Measurements from ENCODE around the gene ZBTB47.

DNA sequence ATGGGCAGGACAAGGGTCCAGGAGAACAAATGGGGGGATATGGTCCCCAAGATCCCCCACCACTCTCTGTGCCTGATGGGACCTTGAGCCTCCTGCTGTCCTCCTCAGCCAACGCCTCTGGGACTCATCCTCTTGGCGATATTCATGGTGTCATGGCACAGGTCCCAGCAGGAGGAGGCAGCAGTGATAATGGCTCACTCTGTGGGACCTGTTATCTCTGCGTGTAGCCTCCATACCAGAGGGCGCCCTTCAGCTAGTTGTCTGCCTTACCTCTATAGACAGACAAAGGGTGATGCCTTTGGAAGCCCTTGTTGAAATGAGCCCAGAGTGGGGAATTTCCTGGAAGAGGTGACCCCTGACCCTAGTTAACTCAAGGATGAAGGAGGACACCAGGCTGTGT, 7.4 kb downstream of the ZBTB47 start:
- TF ChIP-seq, protein P1, sequence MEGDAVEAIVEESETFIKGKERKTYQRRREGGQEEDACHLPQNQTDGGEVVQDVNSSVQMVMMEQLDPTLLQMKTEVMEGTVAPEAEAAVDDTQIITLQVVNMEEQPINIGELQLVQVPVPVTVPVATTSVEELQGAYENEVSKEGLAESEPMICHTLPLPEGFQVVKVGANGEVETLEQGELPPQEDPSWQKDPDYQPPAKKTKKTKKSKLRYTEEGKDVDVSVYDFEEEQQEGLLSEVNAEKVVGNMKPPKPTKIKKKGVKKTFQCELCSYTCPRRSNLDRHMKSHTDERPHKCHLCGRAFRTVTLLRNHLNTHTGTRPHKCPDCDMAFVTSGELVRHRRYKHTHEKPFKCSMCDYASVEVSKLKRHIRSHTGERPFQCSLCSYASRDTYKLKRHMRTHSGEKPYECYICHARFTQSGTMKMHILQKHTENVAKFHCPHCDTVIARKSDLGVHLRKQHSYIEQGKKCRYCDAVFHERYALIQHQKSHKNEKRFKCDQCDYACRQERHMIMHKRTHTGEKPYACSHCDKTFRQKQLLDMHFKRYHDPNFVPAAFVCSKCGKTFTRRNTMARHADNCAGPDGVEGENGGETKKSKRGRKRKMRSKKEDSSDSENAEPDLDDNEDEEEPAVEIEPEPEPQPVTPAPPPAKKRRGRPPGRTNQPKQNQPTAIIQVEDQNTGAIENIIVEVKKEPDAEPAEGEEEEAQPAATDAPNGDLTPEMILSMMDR (IDR thresholded peaks at IDR 0.05), result no peak
- TF ChIP-seq POLR2AphosphoS5 (IDR thresholded peaks at IDR 0.05), result no peak
